HepG2 (cell line): ENCODE results near the gene IMP3. TPM values are rescaled to one million over a fixed set of nuclear protein-coding genes. Genes with fewer than 3 reads are reported as not detected.

Experiments
- ATF1 ChIP-seq: IDR thresholded peaks from 2 replicates; pipeline ENCODE4 v1.6.1; 2016; ENCODE audit warnings: mild to moderate bottlenecking, control low read depth
- HDAC6 ChIP-seq: fragments of 200-600 bp; sonication (generic); IDR thresholded peaks from 2 replicates; pipeline ENCODE4 v1.7.0; 2017; ENCODE audit warnings: mild to moderate bottlenecking, antibody characterized with exemption, low read length, low read depth
- KLF13 ChIP-seq: sonication (generic); formaldehyde crosslinking; IDR thresholded peaks from 2 replicates; pipeline ENCODE4 v1.4.0; 2020; ENCODE audit warnings: mild to moderate bottlenecking, missing genetic modification reagents
- MBD4 ChIP-seq: IDR thresholded peaks from 2 replicates; pipeline ENCODE4 v1.6.1; 2012; ENCODE audit warnings: low read length, inconsistent platforms, borderline replicate concordance
- MTA1 ChIP-seq: sonication (generic); formaldehyde crosslinking; IDR thresholded peaks from 2 replicates; pipeline ENCODE4 v1.4.0; 2020; ENCODE audit warnings: missing genetic modification reagents, mild to moderate bottlenecking, borderline replicate concordance
- NBN ChIP-seq: fragments of 450-650 bp; conservative IDR thresholded peaks from 2 replicates; pipeline ENCODE4 v1.6.1; 2017
- NCOR1 ChIP-seq: fragments of 200-600 bp; sonication (generic); IDR thresholded peaks from 2 replicates; pipeline ENCODE4 v1.7.0; 2017; ENCODE audit warnings: antibody characterized with exemption, low read length, borderline replicate concordance
- NFATC3 ChIP-seq: sonication (generic); formaldehyde crosslinking; IDR thresholded peaks from 2 replicates; pipeline ENCODE4 v1.5.1; 2020; ENCODE audit warnings: mild to moderate bottlenecking, missing genetic modification reagents
- NFKB2 ChIP-seq: sonication (generic); formaldehyde crosslinking; IDR thresholded peaks from 2 replicates; pipeline ENCODE4 v1.4.0; 2020; ENCODE audit warnings: missing genetic modification reagents, borderline replicate concordance
- NONO ChIP-seq, 2 experiments: fragments of 450-650 bp in 1 of 2; sonication (generic) in 1 of 2; formaldehyde crosslinking in 1 of 2; IDR thresholded peaks in 1 of 2; conservative IDR thresholded peaks in 1 of 2; 2 replicates each; pipeline versions ENCODE4 v1.6.1 to v1.8.0; 2017 to 2022; ENCODE audit warnings: mild to moderate bottlenecking in 1 of 2, missing genetic modification reagents in 1 of 2, moderate library complexity in 1 of 2
- PHB2 ChIP-seq: fragments of 450-650 bp; IDR thresholded peaks from 2 replicates; pipeline ENCODE4 v1.6.1; 2018; ENCODE audit not compliant: partially characterized antibody
- RARA ChIP-seq: IDR thresholded peaks from 2 replicates; pipeline ENCODE4 v1.6.1; 2016; ENCODE audit warnings: missing genetic modification reagents, missing compliant biosample characterization
- SIX4 ChIP-seq: sonication (generic); formaldehyde crosslinking; IDR thresholded peaks from 2 replicates; pipeline ENCODE4 v1.4.0; 2020; ENCODE audit warnings: missing genetic modification reagents
- SRSF4 ChIP-seq: fragments of 200-400 bp; formaldehyde crosslinking; IDR thresholded peaks from one replicate; pipeline ENCODE4 v1.6.1; 2018; ENCODE audit warnings: mild to moderate bottlenecking, low read depth, low read length, moderate library complexity; ENCODE audit not compliant: poor library complexity, severe bottlenecking
- ZBTB20 ChIP-seq: sonication (generic); formaldehyde crosslinking; IDR thresholded peaks from 2 replicates; pipeline ENCODE4 v1.8.1; 2023; ENCODE audit warnings: missing genetic modification reagents, low read depth, mild to moderate bottlenecking, borderline replicate concordance
- ZBTB38 ChIP-seq: sonication (generic); formaldehyde crosslinking; IDR thresholded peaks from 2 replicates; pipeline ENCODE4 v1.5.1; 2020; ENCODE audit warnings: mild to moderate bottlenecking, missing genetic modification reagents
- ZBTB42 ChIP-seq: sonication (generic); formaldehyde crosslinking; IDR thresholded peaks from 2 replicates; pipeline ENCODE4 v1.5.0; 2020; ENCODE audit warnings: mild to moderate bottlenecking, missing genetic modification reagents
- ZBTB8A ChIP-seq: sonication (generic); formaldehyde crosslinking; IDR thresholded peaks from 2 replicates; pipeline ENCODE4 v1.4.0; 2020; ENCODE audit warnings: mild to moderate bottlenecking, low read depth, missing genetic modification reagents, borderline replicate concordance
- ZMYM2 ChIP-seq: sonication (generic); formaldehyde crosslinking; IDR thresholded peaks from 2 replicates; pipeline ENCODE4 v1.8.0; 2022; ENCODE audit warnings: mild to moderate bottlenecking, missing genetic modification reagents
- ZNF33B ChIP-seq: sonication (generic); formaldehyde crosslinking; IDR thresholded peaks from 2 replicates; pipeline ENCODE4 v1.5.1; 2020; ENCODE audit warnings: mild to moderate bottlenecking, missing genetic modification reagents
- ZNF446 ChIP-seq: sonication (generic); formaldehyde crosslinking; IDR thresholded peaks from 2 replicates; pipeline ENCODE4 v1.5.0; 2020; ENCODE audit warnings: mild to moderate bottlenecking, missing genetic modification reagents
- ZNF615 ChIP-seq: sonication (generic); formaldehyde crosslinking; IDR thresholded peaks from 2 replicates; pipeline ENCODE4 v1.5.0; 2020; ENCODE audit warnings: mild to moderate bottlenecking, missing genetic modification reagents, borderline replicate concordance
- ZNF775 ChIP-seq: sonication (generic); formaldehyde crosslinking; IDR thresholded peaks from 2 replicates; pipeline ENCODE4 v1.4.0; 2020; ENCODE audit warnings: missing genetic modification reagents, mild to moderate bottlenecking, moderate library complexity, borderline replicate concordance
- ZNF883 ChIP-seq: sonication (generic); formaldehyde crosslinking; IDR thresholded peaks from 2 replicates; pipeline ENCODE4 v1.5.1; 2020; ENCODE audit warnings: mild to moderate bottlenecking, missing genetic modification reagents; ENCODE audit errors: not compliant biosample characterization
- ZSCAN9 ChIP-seq: IDR thresholded peaks from 2 replicates; pipeline ENCODE4 v1.6.1; 2016; ENCODE audit warnings: borderline replicate concordance
- polyA plus RNA-seq, 8 experiments: library from polyadenylated mRNA; depleted of rRNA in 3 of 8; stranded (reverse) in 7 of 8; unstranded in 1 of 8; fragments of >200 nt; fragmentation: Illumina TruSeq in 4 of 8; extraction: Trizol in 4 of 8; gene quantifications; 2 replicates each; pipeline versions ENCODE4 v1.2.1 to v1.2.3, GENCODE V29; 2011 to 2016; ENCODE audit warnings: low read depth in 4 of 8, missing spikeins in 1 of 8, mixed read lengths in 1 of 8; ENCODE audit not compliant: insufficient read depth in 1 of 8
- total RNA-seq, 5 experiments: library from RNA; depleted of rRNA; stranded (reverse); fragments of >200 nt; fragmentation: Illumina TruSeq; extraction: Trizol; gene quantifications; 2 replicates each; pipeline ENCODE4 v1.2.3, GENCODE V29; 2016; ENCODE audit warnings: low read depth in 1 of 5
- TF ChIP-seq, protein P1 (sequence below): IDR thresholded peaks from 2 replicates; pipeline ENCODE4 v1.6.1; 2012; ENCODE audit warnings: low read depth, low read length, improper control_type of control experiment
- TF ChIP-seq, protein P2 (sequence below): IDR thresholded peaks from 2 replicates; pipeline ENCODE4 v1.6.1; 2016; ENCODE audit warnings: missing compliant biosample characterization, missing genetic modification reagents, borderline replicate concordance
- TF ChIP-seq, protein P3 (sequence below): sonication (generic); formaldehyde crosslinking; IDR thresholded peaks from 2 replicates; pipeline ENCODE4 v1.5.0; 2020; ENCODE audit warnings: missing genetic modification reagents

The IMP3 gene
- total and polyA plus RNA-seq, 2 of the 13 experiments (the other 11 are each of a cell fraction or from before 2014, with no cell fraction given) = 38.3 to 143 TPM

DNA sequence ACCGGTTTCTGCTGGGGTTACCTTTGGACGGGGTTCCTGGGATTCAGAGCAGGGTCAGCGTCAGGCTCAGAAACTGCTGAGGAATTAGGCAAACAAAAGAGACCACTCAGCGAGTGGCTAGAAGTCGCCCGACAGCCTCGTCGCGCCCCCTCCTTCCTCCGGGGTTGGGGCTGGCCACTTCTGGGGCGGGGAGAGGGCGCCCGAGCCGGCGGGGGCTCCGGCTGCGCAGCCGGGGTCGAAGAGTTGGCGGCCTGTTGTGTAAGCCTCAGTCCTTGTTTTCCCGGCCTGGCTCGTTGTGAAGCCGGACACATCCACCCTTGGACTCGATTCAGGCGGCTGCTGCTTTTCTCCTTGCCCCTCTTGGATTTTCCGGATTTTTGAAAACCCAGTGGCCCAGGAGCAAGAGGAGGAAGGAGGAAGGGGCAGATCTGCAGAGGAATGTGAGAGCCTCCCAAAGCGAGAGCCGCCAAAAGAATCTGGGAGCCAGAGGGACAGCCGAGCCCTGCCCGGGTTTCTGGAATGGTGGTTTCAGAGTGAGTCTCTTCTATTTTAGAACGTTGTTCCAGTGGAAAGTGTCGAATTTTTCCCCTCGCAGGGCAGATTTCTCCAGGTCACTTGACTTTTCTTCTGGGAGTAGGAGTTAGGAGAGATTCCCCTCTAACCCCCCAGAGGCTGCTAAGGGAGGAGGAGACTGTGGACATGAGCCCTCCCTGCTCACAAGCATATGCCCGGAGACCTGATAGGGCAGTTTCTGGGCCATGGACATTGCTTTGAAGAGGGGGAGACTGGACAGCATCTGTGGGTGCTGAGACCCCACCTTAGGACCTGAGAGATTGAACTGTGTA is 8.4 kb upstream of the IMP3 start (continued):
- TF ChIP-seq, protein P1, sequence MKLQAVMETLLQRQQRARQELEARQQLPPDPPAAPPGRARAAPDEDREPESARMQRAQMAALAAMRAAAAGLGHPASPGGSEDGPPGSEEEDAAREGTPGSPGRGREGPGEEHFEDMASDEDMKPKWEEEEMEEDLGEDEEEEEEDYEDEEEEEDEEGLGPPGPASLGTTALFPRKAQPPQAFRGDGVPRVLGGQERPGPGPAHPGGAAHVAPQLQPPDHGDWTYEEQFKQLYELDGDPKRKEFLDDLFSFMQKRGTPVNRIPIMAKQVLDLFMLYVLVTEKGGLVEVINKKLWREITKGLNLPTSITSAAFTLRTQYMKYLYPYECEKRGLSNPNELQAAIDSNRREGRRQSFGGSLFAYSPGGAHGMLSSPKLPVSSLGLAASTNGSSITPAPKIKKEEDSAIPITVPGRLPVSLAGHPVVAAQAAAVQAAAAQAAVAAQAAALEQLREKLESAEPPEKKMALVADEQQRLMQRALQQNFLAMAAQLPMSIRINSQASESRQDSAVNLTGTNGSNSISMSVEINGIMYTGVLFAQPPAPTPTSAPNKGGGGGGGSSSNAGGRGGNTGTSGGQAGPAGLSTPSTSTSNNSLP = no peak
- TF ChIP-seq HDAC6 = no peak
- TF ChIP-seq ZBTB8A (CRISPR knock-in tag) = no peak
- no peak for TF ChIP-seq SRSF4
- no peak for TF ChIP-seq NBN
- no peak for TF ChIP-seq MTA1 (CRISPR knock-in tag)
- TF ChIP-seq ATF1 (CRISPR knock-in tag) = no peak
- TF ChIP-seq ZSCAN9 = no peak
- TF ChIP-seq NCOR1 = peak; percentile 35; the same call in 1 of the 2 replicates
- TF ChIP-seq ZMYM2 (CRISPR knock-in tag) = no peak
- TF ChIP-seq ZBTB42 (CRISPR knock-in tag) = no peak
- no peak for TF ChIP-seq NONO (IDR thresholded peaks at IDR 0.05)
- peak; percentile 8; the same call in 1 of the 2 replicates for TF ChIP-seq NONO (CRISPR knock-in tag; conservative IDR thresholded peaks at IDR 0.05)
- TF ChIP-seq ZBTB20 (CRISPR knock-in tag) = no peak
- TF ChIP-seq RARA (CRISPR knock-in tag) = peak; percentile 63
- TF ChIP-seq ZNF883 (CRISPR knock-in tag) = no peak
- TF ChIP-seq PHB2 = no peak
- TF ChIP-seq NFKB2 = no peak
- no peak for TF ChIP-seq ZNF446 (CRISPR knock-in tag)
- TF ChIP-seq, protein P2, sequence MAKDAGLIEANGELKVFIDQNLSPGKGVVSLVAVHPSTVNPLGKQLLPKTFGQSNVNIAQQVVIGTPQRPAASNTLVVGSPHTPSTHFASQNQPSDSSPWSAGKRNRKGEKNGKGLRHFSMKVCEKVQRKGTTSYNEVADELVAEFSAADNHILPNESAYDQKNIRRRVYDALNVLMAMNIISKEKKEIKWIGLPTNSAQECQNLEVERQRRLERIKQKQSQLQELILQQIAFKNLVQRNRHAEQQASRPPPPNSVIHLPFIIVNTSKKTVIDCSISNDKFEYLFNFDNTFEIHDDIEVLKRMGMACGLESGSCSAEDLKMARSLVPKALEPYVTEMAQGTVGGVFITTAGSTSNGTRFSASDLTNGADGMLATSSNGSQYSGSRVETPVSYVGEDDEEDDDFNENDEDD (CRISPR knock-in tag) = 0 out of 2 replicates have a peak, but pooled peaks have one; percentile 38
- TF ChIP-seq SIX4 (CRISPR knock-in tag) = no peak
- TF ChIP-seq ZBTB38 (CRISPR knock-in tag) = no peak
- TF ChIP-seq NFATC3 = no peak
- no peak for TF ChIP-seq ZNF33B (CRISPR knock-in tag)
- no peak for TF ChIP-seq KLF13 (CRISPR knock-in tag)
- no peak for TF ChIP-seq MBD4
- TF ChIP-seq, protein P3, sequence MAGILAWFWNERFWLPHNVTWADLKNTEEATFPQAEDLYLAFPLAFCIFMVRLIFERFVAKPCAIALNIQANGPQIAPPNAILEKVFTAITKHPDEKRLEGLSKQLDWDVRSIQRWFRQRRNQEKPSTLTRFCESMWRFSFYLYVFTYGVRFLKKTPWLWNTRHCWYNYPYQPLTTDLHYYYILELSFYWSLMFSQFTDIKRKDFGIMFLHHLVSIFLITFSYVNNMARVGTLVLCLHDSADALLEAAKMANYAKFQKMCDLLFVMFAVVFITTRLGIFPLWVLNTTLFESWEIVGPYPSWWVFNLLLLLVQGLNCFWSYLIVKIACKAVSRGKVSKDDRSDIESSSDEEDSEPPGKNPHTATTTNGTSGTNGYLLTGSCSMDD (CRISPR knock-in tag) = no peak
- no peak for TF ChIP-seq ZNF775
- TF ChIP-seq ZNF615 (CRISPR knock-in tag) = peak; percentile 40; the same call in 1 of the 2 replicates
